Kidney capillary endothelial cell (primary cell): Measurements from ENCODE around the gene NEK6.

Experiments used
- DNase-seq: peaks from one replicate; pipeline ENCODE4 v3.0.0-alpha.2; 2018; ENCODE audit warnings: low spot score

NEK6 gene

DNA sequence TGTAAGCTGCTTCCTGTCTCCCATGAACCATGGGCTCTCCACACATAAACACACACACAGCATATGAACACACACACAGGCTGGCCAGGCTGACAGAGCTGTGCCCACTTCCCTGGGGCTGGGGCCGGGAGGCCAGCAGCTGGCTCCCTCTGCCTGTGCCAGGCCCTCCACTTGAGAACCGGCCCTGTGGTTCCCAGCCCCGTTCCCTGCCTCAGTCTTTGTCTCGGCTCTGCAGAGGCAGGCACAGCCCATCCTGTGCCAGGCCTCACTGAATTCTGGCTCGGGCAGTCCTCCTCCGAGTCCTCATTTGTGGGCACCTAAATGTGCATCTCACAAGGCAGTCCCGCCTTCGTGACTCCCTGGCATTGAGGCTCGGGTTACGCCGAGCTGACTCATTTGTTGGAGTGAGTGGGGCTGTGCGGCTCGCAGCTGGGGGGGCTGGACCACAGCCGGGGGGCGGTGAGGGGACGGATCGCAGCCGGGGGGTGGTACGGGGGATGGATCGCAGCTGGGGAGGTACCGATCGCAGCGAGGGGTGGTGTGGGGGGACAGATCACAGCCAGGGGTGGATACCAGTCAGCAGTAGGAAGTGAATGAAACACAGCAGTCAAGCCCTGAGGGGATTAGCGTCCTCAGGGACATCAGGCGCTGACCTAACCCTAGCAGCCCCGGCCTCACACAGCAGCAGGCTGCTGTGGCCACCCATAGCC is 85.2 kb downstream of the NEK6 start:
- no peak for DNase-seq

DNA sequence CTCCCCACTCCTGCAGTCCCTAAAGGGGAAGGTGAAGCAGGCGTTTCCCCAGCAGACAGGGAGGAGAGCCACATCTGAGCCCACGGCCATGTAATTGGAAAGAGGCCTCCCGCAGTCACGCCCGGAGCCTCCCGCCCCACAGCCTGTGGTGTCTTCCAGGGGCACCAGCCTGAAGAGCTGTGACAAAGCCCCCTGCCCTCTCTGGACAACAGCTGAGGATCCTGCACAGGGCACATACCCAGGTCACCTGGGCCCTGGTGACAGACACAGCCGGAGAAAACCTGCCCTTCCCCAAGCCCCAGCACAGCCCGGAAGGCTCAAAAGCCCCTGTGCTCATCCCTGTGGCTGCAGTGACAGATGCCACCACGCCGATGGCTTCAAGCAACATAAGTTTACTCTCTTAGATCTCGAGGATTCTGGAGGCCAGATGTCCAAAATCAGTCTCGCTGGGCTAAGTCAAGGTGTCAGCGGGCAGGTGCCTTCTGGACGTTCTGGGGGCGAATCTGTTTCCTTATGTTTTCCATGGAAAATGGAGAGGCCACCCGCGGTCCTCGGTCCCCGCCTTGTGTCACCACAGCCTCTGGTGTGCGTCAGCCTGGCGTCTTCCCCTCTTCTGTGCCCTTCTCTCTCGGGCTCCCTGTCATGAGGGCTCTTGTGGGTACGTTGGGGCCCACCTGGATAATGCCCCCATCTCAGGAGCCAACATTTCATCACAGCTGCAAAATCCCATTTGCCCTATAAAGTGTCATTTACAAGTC is 86.0 kb downstream of the NEK6 start:
- DNase-seq, result no peak

GRCh38 chr9:124344291-124345050 is 86.7 kb downstream of the NEK6 start:
- no peak for DNase-seq

GRCh38 chr9:124345063-124345462 is 87.3 kb downstream of the NEK6 start:
- DNase-seq, result no peak

- no peak for DNase-seq
Observed at GRCh38 chr9:124345751-124346281, 88.1 kb downstream of the NEK6 start.

DNA sequence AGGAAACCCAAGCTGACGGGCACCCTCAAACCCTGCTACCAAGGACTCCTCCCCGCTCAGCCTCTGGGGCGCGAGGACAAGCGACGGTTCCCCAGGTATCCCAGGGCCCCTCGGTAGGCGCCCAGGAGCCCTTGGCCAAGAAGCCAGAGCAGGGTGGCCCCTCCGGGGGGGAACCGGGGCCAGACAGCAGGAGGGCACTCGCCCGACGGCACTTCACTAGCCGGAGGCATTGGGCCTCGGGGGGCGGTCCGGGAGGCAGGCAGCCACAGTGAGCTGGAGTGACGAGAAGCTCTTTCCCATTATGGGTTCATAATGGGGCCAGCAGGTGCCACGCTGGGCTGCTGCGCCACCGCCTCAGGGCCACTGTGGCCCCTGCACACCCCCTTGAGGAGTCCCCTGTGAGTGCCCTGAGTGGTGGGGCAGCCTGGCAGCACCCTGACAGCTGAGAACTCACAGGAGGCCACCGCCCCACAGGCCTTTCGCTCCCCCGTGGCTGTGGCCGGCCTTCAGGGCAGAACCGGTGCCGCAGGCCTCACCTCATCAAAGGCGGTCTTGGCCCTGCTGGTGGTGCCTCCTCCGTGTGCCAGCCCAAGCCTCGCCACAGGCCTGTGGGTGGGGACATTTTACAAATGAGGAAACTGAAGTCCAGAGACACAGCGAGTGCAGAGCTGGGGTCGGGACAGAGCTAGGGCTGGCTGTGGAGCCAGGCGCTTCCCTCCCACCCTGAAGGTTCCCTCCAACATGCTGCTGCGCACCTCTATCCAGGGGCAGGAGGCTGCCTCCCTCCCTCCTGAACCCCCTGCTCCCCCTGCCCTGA is 88.8 kb downstream of the NEK6 start:
- DNase-seq, result no peak

- DNase-seq, result no peak
Observed at GRCh38 chr9:124347206-124347967, 89.6 kb downstream of the NEK6 start.

GRCh38 chr9:124347968-124348358 is 90.2 kb downstream of the NEK6 start:
- no peak for DNase-seq

- no peak for DNase-seq
Observed at GRCh38 chr9:124348363-124348762, 90.6 kb downstream of the NEK6 start.

DNA sequence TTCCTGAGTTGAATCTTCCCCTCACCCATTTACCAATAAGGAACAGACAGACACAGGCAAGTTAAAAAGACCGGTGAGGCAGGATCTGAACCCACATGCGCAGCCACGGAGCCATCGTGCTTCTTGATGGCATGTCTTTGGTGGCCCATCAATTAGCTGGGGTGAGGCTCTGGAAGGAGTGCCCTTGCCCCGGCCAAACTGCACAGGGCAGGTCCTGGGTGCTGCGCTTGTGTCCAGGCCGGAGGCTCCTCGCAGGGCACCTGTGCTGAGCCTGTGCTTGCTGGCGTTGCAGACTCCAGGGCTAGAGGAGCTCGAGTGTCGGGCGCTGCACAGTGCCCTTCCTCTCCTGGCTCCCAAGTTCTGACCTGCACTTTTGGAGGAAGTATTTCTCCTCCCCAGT is 91.1 kb downstream of the NEK6 start:
- no peak for DNase-seq

GRCh38 chr9:124349267-124349666 is 91.5 kb downstream of the NEK6 start:
- no peak for DNase-seq

GRCh38 chr9:124349675-124350493 is 92.1 kb downstream of the NEK6 start:
- DNase-seq, result no peak

GRCh38 chr9:124350494-124351263 is 92.9 kb downstream of the NEK6 start:
- no peak for DNase-seq

- DNase-seq, result no peak
Observed at GRCh38 chr9:124351672-124352468, 94.1 kb downstream of the NEK6 start.

- no peak for DNase-seq
Observed at GRCh38 chr9:124352616-124353015, 94.9 kb downstream of the NEK6 start.

GRCh38 chr9:124353166-124353768 is 95.5 kb downstream of the NEK6 start:
- no peak for DNase-seq

- DNase-seq, result no peak
Observed at GRCh38 chr9:124353811-124354274, 96.1 kb downstream of the NEK6 start.
